HG03575 (cell line): Measurements from ENCODE around the gene PEDS1.
"Not testable (repeated sequence)": the region's sequence is repeated elsewhere in the genome, so short reads cannot be mapped to it uniquely, and the experiment has no call there.

Source experiments
- ATAC-seq: cut with Tn5 transposase; IDR thresholded peaks from one replicate; pipeline ENCODE4 v1.9.1; 2021; ENCODE audit not compliant: unreplicated experiment, insufficient number of reproducible peaks, low FRiP score; ENCODE audit errors: extremely low read depth

Gene PEDS1

DNA sequence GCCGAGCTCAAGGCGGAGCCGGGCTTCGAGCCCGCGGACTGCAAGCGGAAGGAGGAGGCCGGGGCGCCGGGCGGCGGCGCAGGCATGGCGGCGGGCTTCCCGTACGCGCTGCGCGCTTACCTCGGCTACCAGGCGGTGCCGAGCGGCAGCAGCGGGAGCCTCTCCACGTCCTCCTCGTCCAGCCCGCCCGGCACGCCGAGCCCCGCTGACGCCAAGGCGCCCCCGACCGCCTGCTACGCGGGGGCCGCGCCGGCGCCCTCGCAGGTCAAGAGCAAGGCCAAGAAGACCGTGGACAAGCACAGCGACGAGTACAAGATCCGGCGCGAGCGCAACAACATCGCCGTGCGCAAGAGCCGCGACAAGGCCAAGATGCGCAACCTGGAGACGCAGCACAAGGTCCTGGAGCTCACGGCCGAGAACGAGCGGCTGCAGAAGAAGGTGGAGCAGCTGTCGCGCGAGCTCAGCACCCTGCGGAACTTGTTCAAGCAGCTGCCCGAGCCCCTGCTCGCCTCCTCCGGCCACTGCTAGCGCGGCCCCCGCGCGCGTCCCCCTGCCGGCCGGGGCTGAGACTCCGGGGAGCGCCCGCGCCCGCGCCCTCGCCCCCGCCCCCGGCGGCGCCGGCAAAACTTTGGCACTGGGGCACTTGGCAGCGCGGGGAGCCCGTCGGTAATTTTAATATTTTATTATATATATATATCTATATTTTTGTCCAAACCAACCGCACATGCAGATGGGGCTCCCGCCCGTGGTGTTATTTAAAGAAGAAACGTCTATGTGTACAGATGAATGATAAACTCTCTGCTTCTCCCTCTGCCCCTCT, 38.2 kb upstream of the PEDS1 start:
- no peak for ATAC-seq

GRCh38 chr20:50191065-50191543, 37.6 kb upstream of the PEDS1 start:
- ATAC-seq, result no peak

- ATAC-seq, result no peak
Measured at GRCh38 chr20:50190251-50191064, 36.9 kb upstream of the PEDS1 start, which contains the start of gene CEBPB. CEBPB (plus strand) TSS chr20:50190830; CDS start chr20:50191034, 204 bp downstream.

DNA sequence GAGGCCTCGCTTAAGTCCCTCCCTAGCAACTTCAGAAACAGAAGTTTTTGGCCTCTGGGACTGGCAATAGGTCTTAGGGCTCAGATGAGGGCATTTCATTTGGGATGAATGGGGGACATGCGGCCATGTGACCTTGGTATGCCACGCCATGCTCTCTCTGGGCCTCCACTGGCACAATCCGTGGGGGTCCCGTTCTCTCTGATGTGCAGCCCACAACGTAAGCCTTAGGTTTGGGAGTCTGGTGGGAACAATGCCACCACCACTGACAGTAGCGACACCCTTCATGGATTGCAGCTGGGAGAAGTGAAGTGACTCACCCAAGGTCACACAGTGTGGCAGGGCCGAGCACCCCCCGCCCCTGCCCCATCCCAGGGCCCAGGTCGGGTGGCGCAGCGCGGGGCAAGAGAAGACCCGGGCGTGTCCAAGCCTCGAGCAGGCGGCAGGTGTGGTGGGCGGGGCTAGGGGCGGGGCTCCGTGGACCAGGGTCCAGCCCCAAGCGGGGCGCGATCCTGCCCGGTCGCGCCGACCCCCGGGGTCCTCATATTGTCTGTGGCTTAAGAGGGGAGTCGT, 36.2 kb upstream of the PEDS1 start:
- ATAC-seq, result no peak

- ATAC-seq, result no peak
Measured at GRCh38 chr20:50188879-50189680, 35.6 kb upstream of the PEDS1 start.

DNA sequence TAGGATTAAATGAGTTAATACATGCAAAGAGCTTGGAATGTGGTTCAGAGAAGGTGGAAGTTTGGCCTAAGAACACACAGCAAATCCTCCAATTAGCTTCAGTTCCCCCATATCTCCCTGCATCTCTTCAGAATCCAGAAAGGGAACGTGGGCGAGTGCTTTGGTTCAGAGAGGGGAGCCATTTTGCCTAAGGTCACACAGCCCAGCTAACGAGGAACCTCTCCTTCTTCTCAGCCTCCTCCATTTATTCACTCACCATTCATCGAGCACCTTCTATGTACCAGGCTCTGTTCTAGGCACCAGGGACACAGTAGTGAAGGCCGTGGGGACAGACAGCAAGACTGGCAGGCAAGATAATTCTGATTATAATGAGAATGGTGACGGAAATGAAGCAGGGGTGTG, 34.8 kb upstream of the PEDS1 start:
- no peak for ATAC-seq

- ATAC-seq, result no peak
Measured at GRCh38 chr20:50187403-50188051, 34.0 kb upstream of the PEDS1 start.

DNA sequence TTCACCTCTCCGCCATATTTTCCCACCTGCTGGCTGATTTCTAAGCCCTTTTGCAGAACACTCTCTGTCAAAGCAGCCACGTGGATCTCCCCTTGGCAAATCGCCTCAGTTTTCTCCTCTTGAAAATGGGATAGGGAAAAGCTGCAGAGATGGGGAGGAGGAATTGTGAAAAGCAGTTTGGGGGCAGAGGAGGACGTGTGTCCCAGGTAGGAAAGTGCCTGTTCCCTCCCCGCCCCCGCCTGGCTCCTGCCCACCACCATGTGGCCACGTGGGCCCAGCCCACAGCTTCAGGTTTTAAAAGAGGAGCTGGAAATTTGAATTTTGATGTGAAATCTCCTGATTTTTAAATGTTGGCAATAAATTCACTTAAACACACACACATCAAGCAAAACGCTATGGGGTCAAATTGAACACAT, 33.5 kb upstream of the PEDS1 start:
- ATAC-seq, result no peak

DNA sequence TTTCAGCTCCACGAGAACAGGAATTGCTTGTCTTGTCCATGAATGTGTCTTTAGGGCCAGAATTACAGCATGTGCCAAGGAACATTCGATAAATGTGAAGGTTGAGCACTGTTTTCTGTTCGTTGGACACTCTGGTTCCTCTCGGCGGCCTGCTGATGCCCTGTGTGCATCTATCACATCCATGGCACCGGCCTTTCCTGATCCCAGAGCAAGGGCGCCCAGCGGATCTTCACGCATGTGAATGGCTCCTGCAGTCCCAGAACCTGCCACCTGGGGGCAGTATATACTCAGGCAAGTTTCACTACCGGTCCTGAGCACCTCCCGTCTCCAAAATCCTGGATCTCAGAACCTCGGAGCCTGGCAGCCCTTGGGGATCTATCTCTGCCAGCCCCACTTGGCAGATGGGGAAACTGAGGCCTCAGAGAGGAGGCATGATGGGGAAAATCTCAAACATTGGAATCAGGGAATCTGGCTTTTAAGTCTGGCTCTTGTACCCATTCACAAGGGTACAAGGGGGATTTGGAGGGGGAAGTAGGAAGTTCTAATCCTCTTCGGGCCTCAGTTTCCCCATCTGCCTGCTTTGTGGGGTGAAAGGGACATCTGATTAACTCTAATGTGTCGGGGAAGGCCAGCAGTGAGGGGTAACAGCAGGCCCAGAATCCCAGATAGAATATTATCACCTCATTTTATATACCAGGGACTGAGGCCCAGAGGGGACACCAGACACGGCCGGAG, 32.8 kb upstream of the PEDS1 start:
- no peak for ATAC-seq

DNA sequence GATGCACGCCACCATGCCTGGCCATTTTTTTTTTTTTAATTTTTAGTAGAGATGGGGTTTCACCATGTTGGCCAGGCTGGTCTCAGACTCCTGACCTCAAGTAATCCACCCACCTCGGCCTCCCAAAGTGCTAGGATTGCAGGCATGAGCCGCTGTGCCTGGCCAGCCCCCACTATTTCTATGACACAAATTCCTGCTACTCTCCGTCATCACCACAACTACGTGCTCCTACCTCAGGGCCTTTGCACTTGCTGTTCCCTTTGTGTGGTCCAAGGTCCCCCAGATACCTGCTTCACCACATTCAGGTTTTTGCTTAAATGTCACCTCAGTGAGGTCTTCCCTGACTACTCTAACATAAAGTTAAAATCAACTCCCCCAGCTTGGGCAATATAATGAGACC, 31.9 kb upstream of the PEDS1 start:
- no peak for ATAC-seq

GRCh38 chr20:50182346-50182745, 28.8 kb upstream of the PEDS1 start:
- no peak for ATAC-seq

- ATAC-seq, result no peak
Measured at GRCh38 chr20:50181344-50181743, 27.8 kb upstream of the PEDS1 start.

- ATAC-seq, result not testable (repeated sequence)
Measured at GRCh38 chr20:50178672-50179071, 25.1 kb upstream of the PEDS1 start.

GRCh38 chr20:50175938-50176933, 22.7 kb upstream of the PEDS1 start:
- ATAC-seq, result no peak

DNA sequence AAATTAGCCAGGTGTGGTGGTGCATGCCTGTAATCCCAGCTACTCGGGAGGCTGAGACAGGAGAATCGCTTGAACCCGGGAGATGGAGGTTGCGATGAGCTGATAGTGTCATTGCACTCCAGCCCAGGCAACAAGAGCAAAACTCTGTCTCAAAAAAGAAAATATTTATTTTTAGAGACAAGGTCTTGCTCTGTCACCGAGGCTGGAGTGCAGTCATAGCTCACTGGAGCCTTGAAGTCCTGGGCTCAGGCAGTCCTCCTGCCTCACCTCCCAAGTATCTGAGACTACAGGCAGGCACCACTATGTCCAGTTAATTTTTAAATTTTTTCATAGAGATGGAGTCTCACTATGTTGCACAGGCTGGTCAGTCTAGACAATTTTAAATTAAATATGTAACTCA, 20.9 kb upstream of the PEDS1 start:
- no peak for ATAC-seq

GRCh38 chr20:50172347-50173013, 19.0 kb upstream of the PEDS1 start:
- ATAC-seq, result no peak
